HG02840 (cell line): ENCODE data around the gene ZSCAN12.
A peak's percentile ranks its signal among the peaks of the same experiment; 100 is the strongest.

Experiments used
- ATAC-seq: cut with Tn5 transposase; IDR thresholded peaks from one replicate; pipeline ENCODE4 v1.9.1; 2021; ENCODE audit warnings: mild to moderate bottlenecking, moderate library complexity, moderate number of reproducible peaks; ENCODE audit not compliant: unreplicated experiment, low FRiP score

ZSCAN12 gene

GRCh38 chr6:28354688-28355554 is 44.6 kb downstream of the ZSCAN12 start:
- no peak for ATAC-seq

- no peak for ATAC-seq
Observed at GRCh38 chr6:28353981-28354676, 45.4 kb downstream of the ZSCAN12 start.

GRCh38 chr6:28353356-28353755 is 46.2 kb downstream of the ZSCAN12 start:
- ATAC-seq: no peak

- ATAC-seq: no peak
Observed at GRCh38 chr6:28351493-28351925, 48.0 kb downstream of the ZSCAN12 start.

GRCh38 chr6:28351087-28351486 is 48.5 kb downstream of the ZSCAN12 start:
- ATAC-seq: no peak

GRCh38 chr6:28349892-28350737 is 49.4 kb downstream of the ZSCAN12 start, which contains the start of gene ZKSCAN3:
Gene ZKSCAN3 (plus strand): TSS chr6:28349947. CDS start chr6:28359587, 9,640 bp downstream.
- ATAC-seq: peak; percentile 91

- no peak for ATAC-seq
Observed at GRCh38 chr6:28349344-28349891, 50.1 kb downstream of the ZSCAN12 start.

GRCh38 chr6:28347119-28347518 is 52.4 kb downstream of the ZSCAN12 start:
- no peak for ATAC-seq

- ATAC-seq: no peak
Observed at GRCh38 chr6:28345201-28345600, 54.3 kb downstream of the ZSCAN12 start.

- no peak for ATAC-seq
Observed at GRCh38 chr6:28343898-28344677, 55.5 kb downstream of the ZSCAN12 start.

- no peak for ATAC-seq
Observed at GRCh38 chr6:28340310-28341095, 59.0 kb downstream of the ZSCAN12 start.

- no peak for ATAC-seq
Observed at GRCh38 chr6:28337121-28337520, 62.4 kb downstream of the ZSCAN12 start.

- ATAC-seq: peak; percentile 38
Observed at GRCh38 chr6:28336284-28337120, 63.0 kb downstream of the ZSCAN12 start.

GRCh38 chr6:28335564-28336283 is 63.8 kb downstream of the ZSCAN12 start, which contains the start of gene ZSCAN31:
Gene ZSCAN31 (minus strand): TSS chr6:28336148. CDS start chr6:28329683, 6,465 bp downstream.
- peak; percentile 84 for ATAC-seq

GRCh38 chr6:28335040-28335563 is 64.4 kb downstream of the ZSCAN12 start:
- no peak for ATAC-seq

GRCh38 chr6:28334286-28335039 is 65.1 kb downstream of the ZSCAN12 start:
- ATAC-seq: no peak
